K562 (cell line): ENCODE measurements around the gene KAT7. TPM values are rescaled to one million over a fixed set of nuclear protein-coding genes. Genes with fewer than 3 reads are reported as not detected.

ENCODE experiments used
- ATAC-seq: fragments of 200-7000 bp; cut with Tn5 transposase; 3 replicates; pipeline ENCODE4 v1.9.1; 2020; ENCODE audit warnings: moderate library complexity
- BruUV-seq: library from RNA; stranded (reverse); fragments of 400-500 nt; replicated peaks from 2 replicates; lab custom pipeline; 2021; lab: Mats Ljungman, UMichigan
- CTCF ChIA-PET: fragments of 300-600 bp; formaldehyde crosslinking; extraction: SDS; loops from one replicate; lab custom pipeline; 2021; ENCODE audit warnings: low intra/inter-chr PET ratio; lab: Yijun Ruan, JAX
- POLR2A ChIA-PET: fragments of 300-600, 350-650 bp; sonication (Branson Sonifier 250); formaldehyde crosslinking; extraction: SDS; loops from one replicate; lab custom pipeline; 2021; ENCODE audit warnings: antibody characterized with exemption, inconsistent platforms; lab: Yijun Ruan, JAX
- DNase-seq, 4 experiments: peaks; one replicate each; pipeline versions ENCODE4 v3.0.0 to v3.0.0-alpha.2; 2011 to 2018; ENCODE audit warnings: low spot score in 3 of 4, mixed read lengths in 3 of 4; ENCODE audit errors: extremely low read depth in 1 of 4
- FAIRE-seq: peaks from 2 replicates; lab custom pipeline; 2011; peaks lifted over from hg19 to GRCh38; lab: Jason Lieb, UNC
- H2AFZ ChIP-seq: 2 replicates; pipeline ENCODE4 v1.6.0; 2011; ENCODE audit warnings: low read depth, low read length, control low read depth, inconsistent platforms
- H3K27ac ChIP-seq: fragments of 200-600 bp; 3 replicates; pipeline ENCODE4 v1.8.0; 2011; ENCODE audit warnings: low read depth, mild to moderate bottlenecking, control low read depth, inconsistent platforms, low read length, moderate library complexity, mixed read lengths; ENCODE audit errors: extremely low read depth
- H3K27me3 ChIP-seq, 2 experiments: fragments of 300-600 bp in 1 of 2; 2 replicates in 1 of 2; 3 replicates in 1 of 2; pipeline versions ENCODE4 v1.6.0 to v1.8.0; 2011; ENCODE audit warnings: inconsistent platforms in 2 of 2, low read length in 2 of 2, mild to moderate bottlenecking in 1 of 2, mixed read lengths in 1 of 2, moderate library complexity in 1 of 2; ENCODE audit not compliant: control insufficient read depth in 2 of 2, insufficient read depth in 2 of 2
- H3K36me3 ChIP-seq: fragments of 300-600 bp; 3 replicates; pipeline ENCODE4 v1.8.0; 2011; ENCODE audit warnings: mild to moderate bottlenecking, low read length, inconsistent platforms; ENCODE audit not compliant: control insufficient read depth, insufficient read depth
- H3K4me1 ChIP-seq, 2 experiments: fragments of 200-600 bp in 1 of 2; replicated peaks in 1 of 2; 2 replicates in 1 of 2; 3 replicates in 1 of 2; pipeline versions ENCODE4 v1.5.1 to v1.8.0; 2011; ENCODE audit warnings: inconsistent platforms in 2 of 2, low read length in 2 of 2, mild to moderate bottlenecking in 1 of 2, mixed read lengths in 1 of 2, moderate library complexity in 1 of 2; ENCODE audit not compliant: control insufficient read depth in 2 of 2, insufficient read depth in 2 of 2
- H3K4me2 ChIP-seq: 2 replicates; pipeline ENCODE4 v1.6.1; 2011; ENCODE audit warnings: low read length, control low read depth, inconsistent platforms, mixed read lengths; ENCODE audit not compliant: insufficient read depth
- H3K4me3 ChIP-seq: fragments of 200-600 bp; sonication (generic), shearing (Covaris generic); 2 replicates; pipeline ENCODE4 v1.5.1; 2016; ENCODE audit warnings: control low read depth, inconsistent platforms
- H3K79me2 ChIP-seq: fragments of 200-600 bp; 3 replicates; pipeline ENCODE4 v1.8.0; 2011; ENCODE audit warnings: low read length, inconsistent platforms; ENCODE audit not compliant: control insufficient read depth, insufficient read depth
- H3K9ac ChIP-seq, 2 experiments: 2 replicates each; pipeline versions ENCODE4 v1.6.0 to v1.6.1; 2011; ENCODE audit warnings: low read depth in 2 of 2, low read length in 2 of 2, control low read depth in 1 of 2, inconsistent platforms in 1 of 2, mild to moderate bottlenecking in 1 of 2, mixed read lengths in 1 of 2; ENCODE audit not compliant: insufficient read depth in 1 of 2
- H3K9me1 ChIP-seq: one replicate; pipeline ENCODE4 v1.6.0; 2011; ENCODE audit warnings: inconsistent platforms, mild to moderate bottlenecking, low read length, moderate library complexity; ENCODE audit not compliant: control insufficient read depth, insufficient read depth
- H3K9me3 ChIP-seq: replicated peaks from 2 replicates; pipeline ENCODE4 v1.5.1; 2011; ENCODE audit warnings: low read depth, low read length, inconsistent platforms; ENCODE audit not compliant: control insufficient read depth, insufficient read depth
- H4K20me1 ChIP-seq: replicated peaks from 2 replicates; pipeline ENCODE4 v1.6.1; 2011; ENCODE audit warnings: low read length, inconsistent platforms, mixed read lengths; ENCODE audit not compliant: control insufficient read depth, insufficient read depth
- EGR1 ChIP-seq: fragments of 450-650 bp; conservative IDR thresholded peaks from 2 replicates; pipeline ENCODE4 v1.6.1; 2017; ENCODE audit warnings: mild to moderate bottlenecking
- EP400 ChIP-seq: fragments of 450-650 bp; IDR thresholded peaks from 2 replicates; pipeline ENCODE4 v1.6.1; 2017; ENCODE audit warnings: antibody characterized with exemption, mild to moderate bottlenecking, moderate library complexity
- EWSR1 ChIP-seq: fragments of 450-650 bp; IDR thresholded peaks from 2 replicates; pipeline ENCODE4 v1.6.1; 2018; ENCODE audit warnings: borderline replicate concordance, mild to moderate bottlenecking, low read depth, moderate library complexity; ENCODE audit not compliant: partially characterized antibody
- HOXB6 ChIP-seq: fragments of 250-450 bp; sonication (Bioruptor Pico); IDR thresholded peaks from 2 replicates; pipeline ENCODE4 v1.5.1; 2022; ENCODE audit warnings: mild to moderate bottlenecking, borderline replicate concordance
- SAFB2 ChIP-seq: fragments of 200-400 bp; formaldehyde crosslinking; IDR thresholded peaks from 2 replicates; pipeline ENCODE4 v1.6.1; 2018; ENCODE audit warnings: borderline replicate concordance, low read length, low read depth, moderate library complexity; ENCODE audit not compliant: severe bottlenecking
- TEAD1 ChIP-seq, 2 experiments: fragments of 450-650 bp in 1 of 2; sonication (generic) in 1 of 2; formaldehyde crosslinking; IDR thresholded peaks; 2 replicates each; pipeline versions ENCODE4 v1.4.0 to v1.8.0; 2020 to 2022; ENCODE audit warnings: mild to moderate bottlenecking in 2 of 2, missing genetic modification reagents in 1 of 2
- YY1 ChIP-seq, 3 experiments: IDR thresholded peaks; 2 replicates each; pipeline ENCODE4 v1.6.1; 2011; ENCODE audit warnings: low read length in 2 of 3, mild to moderate bottlenecking in 2 of 3, moderate library complexity in 2 of 3, borderline replicate concordance in 1 of 3, control low read depth in 1 of 3, low read depth in 1 of 3; ENCODE audit not compliant: insufficient read depth in 3 of 3, insufficient replicate concordance in 2 of 3, control insufficient read depth in 1 of 3, insufficient read length in 1 of 3; ENCODE audit errors: extremely low read depth in 1 of 3
- ZNF263 ChIP-seq: sonication (generic); formaldehyde crosslinking; IDR thresholded peaks from 2 replicates; pipeline ENCODE4 v1.8.0; 2022; ENCODE audit warnings: mild to moderate bottlenecking, missing genetic modification reagents, borderline replicate concordance
- ZNF695 ChIP-seq: fragments of 450-650 bp; formaldehyde crosslinking; IDR thresholded peaks from 2 replicates; pipeline ENCODE4 v1.4.0; 2020; ENCODE audit warnings: mild to moderate bottlenecking, moderate library complexity
- WGBS: fragments of 100-300 bp; shearing (Covaris generic); methylation state at CpG from one replicate; pipeline ENCODE4 v1.1.6; 2016; ENCODE audit warnings: low coverage, mixed read lengths; ENCODE audit not compliant: insufficient coverage; ENCODE audit errors: missing lambda C conversion rate; 5-methylcytosine and 5-hydroxymethylcytosine counted together
- in situ Hi-C: fragments of 300-500 bp; cut with MboI; formaldehyde crosslinking; loops from 4 replicates; pipeline ENCODE4 v1.15.0; 2018; ENCODE audit warnings: inconsistent platforms, mixed read lengths
- intact Hi-C: fragments of 100-400 bp; cut with micrococcal nuclease; formaldehyde crosslinking; loops from 2 replicates; pipeline ENCODE4 v1.14.2; 2022
- polyA plus RNA-seq, 8 experiments: library from polyadenylated mRNA; depleted of rRNA in 4 of 8; stranded (reverse) in 5 of 8; unstranded in 3 of 8; fragments of >200 nt; fragmentation: Nextera tagmentation in 2 of 8; fragmentation: Illumina TruSeq in 1 of 8; extraction: Ambion mirVana in 2 of 8; extraction: Trizol in 1 of 8; gene quantifications; 2 replicates each; pipeline versions ENCODE4 v1.2.1 to v1.2.3, GENCODE V29; 2011 to 2014; ENCODE audit warnings: inconsistent platforms in 1 of 8, missing spikeins in 1 of 8
- total RNA-seq, 7 experiments: library from RNA; depleted of rRNA in 6 of 7; stranded (reverse); fragments of >200 nt in 6 of 7; fragmentation: Illumina TruSeq in 2 of 7; extraction: Trizol in 2 of 7; gene quantifications; 2 replicates each; pipeline versions ENCODE4 v1.2.1 to v1.2.3, GENCODE V29; 2011 to 2021; ENCODE audit warnings: low replicate concordance in 1 of 7
- TF ChIP-seq, protein P1 (sequence below): fragments of 250-450 bp; sonication (Bioruptor Pico); IDR thresholded peaks from 2 replicates; pipeline ENCODE4 v1.5.1; 2021; ENCODE audit warnings: mild to moderate bottlenecking

Gene KAT7
- total and polyA plus RNA-seq, 9 of the 15 experiments (the other 6 are each of a cell fraction or from before 2014, with no cell fraction given): 10.8 to 57.3 (median 34.8) TPM

DNA sequence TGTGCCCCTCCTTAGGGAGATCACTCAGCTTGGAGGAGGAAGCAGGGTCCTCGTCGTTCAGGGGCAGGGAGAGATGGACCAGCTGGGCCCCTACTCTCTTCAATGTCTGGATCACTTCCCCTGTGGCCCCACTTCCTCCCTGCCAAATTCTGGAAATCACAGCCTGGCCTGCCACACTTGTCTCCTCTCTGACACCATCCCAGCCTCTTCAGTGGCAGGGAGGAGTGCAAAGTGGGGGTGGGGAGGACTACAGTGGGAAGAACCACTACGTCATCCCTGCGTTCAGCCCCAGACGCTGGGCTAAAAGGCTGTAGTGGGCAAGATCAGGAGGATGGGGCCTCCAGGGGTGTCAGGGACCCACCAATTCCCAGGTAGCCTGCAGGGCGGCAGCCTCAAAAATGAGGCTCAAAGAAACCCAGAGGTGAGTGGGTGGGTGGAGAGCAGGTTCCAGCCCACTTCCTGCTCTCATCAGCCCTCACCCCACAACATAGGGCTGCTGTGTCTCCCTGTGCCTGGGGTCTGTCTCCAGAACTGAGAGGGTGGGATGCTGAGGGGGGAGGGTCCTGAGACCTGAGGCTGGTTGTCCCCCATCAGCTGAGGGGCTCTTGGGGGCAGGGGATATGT, 84.4 kb downstream of the KAT7 start:
- Histone ChIP-seq H3K4me2 (no peak overlapping the region), H3K79me2 (no peaks in the 10 kb centered on the region), H3K9me1 (no peaks in the 10 kb centered on the region), H3K9me3 (no peaks in the 10 kb centered on the region), H3K27ac (no peak overlapping the region), H3K27me3 (peaks cover 5 to 48% of the 10 kb centered on the region in 2 experiments; a peak in 3 of 5 replicates), H4K20me1 (peaks cover 8% of the 10 kb centered on the region; the same call in 1 of the 2 replicates), H3K4me3 (no peak overlapping the region), H3K4me1 (peaks cover 0 to 4% of the 10 kb centered on the region in 2 experiments; a peak in 3 of 5 replicates), H3K9ac (no peak overlapping the region), H2AFZ (no peak overlapping the region), H3K36me3 (no peaks in the 10 kb centered on the region)
- no peak for DNase-seq
- in situ Hi-C loops: no loop called here
- no TSS peak for BruUV-seq
- WGBS: 5% methylated on average over 6 of the region's 6 CpGs
- no peak for TF ChIP-seq EWSR1
- TF ChIP-seq EP400: no peak
- 0 out of 2 replicates have a peak, but pooled peaks have one; percentile 17 for TF ChIP-seq EGR1
- peak; percentile 78 for TF ChIP-seq ZNF263 (CRISPR knock-in tag)
- TF ChIP-seq, protein P1, sequence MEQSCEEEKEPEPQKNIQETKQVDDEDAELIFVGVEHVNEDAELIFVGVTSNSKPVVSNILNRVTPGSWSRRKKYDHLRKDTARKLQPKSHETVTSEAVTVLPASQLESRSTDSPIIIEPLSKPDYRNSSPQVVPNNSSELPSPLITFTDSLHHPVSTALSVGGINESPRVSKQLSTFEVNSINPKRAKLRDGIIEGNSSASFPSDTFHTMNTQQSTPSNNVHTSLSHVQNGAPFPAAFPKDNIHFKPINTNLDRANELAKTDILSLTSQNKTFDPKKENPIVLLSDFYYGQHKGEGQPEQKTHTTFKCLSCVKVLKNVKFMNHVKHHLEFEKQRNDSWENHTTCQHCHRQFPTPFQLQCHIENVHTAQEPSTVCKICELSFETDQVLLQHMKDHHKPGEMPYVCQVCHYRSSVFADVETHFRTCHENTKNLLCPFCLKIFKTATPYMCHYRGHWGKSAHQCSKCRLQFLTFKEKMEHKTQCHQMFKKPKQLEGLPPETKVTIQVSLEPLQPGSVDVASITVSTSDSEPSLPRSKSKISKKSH (CRISPR knock-in tag): no peak
- no peak for TF ChIP-seq TEAD1 (CRISPR knock-in tag; IDR thresholded peaks at IDR 0.05)
- TF ChIP-seq YY1 (IDR thresholded peaks at IDR 0.05; ENCODE audit: borderline replicate concordance in 1 of 3, control insufficient read depth in 1 of 3, extremely low read depth in 1 of 3, insufficient read depth in 3 of 3, insufficient read length in 1 of 3, insufficient replicate concordance in 2 of 3, low read depth in 1 of 3, low read length in 2 of 3): no peak
- no peak for TF ChIP-seq ZNF695
- no peak for TF ChIP-seq SAFB2
- TF ChIP-seq HOXB6 (CRISPR knock-in tag): no peak
- no peak for ATAC-seq
- no peak for FAIRE-seq
- intact Hi-C loops: no loop called here
- CTCF ChIA-PET: no interaction called here
- POLR2A ChIA-PET: interaction anchor here (0.6 kb wide), 1 partner anchor 326 kb away, joined by 3 read pairs; no protein-coding TSS in a partner anchor
